ENCODE data around the gene PLOD1.
"Not testable (repeated sequence)": the region's sequence is repeated elsewhere in the genome, so short reads cannot be mapped to it uniquely, and the experiment has no call there.

Gene PLOD1

DNA sequence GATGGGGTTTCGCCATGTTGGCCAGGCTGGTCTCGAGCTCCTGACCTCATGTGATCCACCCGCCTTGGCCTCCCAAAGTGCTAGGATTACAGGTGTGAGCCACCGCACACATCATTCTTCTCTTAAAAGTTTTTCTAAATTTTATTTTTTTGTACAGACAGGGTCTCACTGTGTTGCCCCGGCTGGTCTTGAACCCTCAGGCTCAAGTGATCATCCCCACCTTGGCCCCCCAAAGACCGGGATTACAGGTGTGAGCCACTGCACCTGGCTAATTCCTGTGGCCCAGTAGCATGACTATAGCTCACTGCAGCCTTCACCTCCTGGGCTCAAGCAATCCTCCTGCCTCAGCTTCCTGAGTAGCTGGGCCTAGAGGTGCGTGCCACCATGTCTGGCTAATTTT lies 5.3 kb downstream of the PLOD1 start:
- DNase-seq, result not testable (repeated sequence)

DNA sequence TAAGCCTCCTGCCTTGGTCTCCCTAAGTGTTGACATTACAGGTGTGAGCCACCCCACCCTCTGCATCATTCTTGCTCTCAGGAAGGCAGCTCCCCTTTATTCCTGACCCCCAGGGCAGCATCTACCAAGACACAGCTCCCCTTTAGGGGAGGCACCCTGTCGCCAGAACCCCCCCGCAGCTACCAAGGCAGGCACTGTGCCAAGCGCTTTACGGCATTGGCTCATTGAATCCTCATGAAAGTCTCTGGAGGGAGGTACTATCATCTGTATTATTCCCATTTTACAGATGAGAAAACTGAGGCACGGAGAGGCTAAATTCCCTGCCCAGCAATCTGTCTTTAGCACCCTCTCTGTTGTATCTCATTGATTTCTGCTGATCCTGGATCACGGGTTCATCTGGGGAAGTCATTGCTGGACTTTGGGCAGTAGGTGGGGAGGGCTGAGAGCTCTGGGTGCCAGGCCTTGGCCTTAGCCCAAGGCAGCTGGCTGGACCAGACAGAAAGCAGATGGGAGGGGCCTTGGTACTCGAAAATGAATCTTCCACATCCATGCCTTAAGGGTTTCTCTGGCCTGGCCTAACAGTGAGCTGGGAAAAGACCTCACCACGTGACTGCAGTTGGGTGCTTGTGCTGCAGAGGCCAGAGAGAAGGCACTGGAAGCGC lies 5.9 kb downstream of the PLOD1 start:
- peak; percentile 33 to 85 for DNase-seq

DNA sequence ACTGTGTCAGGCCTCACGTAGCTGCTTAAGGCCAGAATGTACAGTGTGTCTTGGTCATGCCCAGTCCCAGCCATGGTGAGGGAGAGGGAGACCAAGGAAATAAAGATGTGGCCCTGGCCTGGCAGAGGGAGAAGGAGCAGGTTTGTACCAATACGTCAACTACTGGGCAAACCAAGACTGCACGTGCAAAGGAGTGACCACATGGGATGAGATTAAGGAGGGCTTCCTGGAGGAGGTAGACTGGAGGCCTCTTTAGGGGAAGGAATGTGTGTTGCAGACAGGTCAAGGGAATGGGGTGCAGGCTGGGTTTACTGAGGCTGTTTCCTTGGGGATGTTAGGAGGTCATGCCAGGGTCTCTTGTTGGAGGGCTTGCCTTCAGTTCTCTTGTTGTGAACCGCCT lies 7.8 kb downstream of the PLOD1 start:
- DNase-seq, result no peak

DNA sequence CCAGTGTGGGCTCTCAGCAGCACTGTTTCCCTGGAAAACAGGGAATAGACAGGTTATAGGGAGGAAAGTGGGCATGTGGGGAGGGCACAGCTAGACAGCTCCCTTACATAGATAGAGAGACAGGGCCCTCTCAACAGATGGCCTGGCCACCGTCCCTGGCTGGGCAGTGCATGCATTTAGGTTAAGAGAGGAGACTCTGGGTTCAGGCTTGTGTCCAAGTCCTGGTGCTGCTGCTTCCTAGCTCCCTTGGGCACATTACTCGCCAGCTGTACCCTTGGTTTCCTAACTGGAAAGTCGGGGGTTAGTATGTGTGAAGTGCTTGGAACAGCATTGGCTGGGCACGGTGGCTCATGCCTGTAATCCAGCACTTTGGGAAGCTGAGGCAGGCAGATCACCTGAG lies 9.1 kb downstream of the PLOD1 start:
- DNase-seq, result peak in 1 of 2 experiments; percentile 87

DNA sequence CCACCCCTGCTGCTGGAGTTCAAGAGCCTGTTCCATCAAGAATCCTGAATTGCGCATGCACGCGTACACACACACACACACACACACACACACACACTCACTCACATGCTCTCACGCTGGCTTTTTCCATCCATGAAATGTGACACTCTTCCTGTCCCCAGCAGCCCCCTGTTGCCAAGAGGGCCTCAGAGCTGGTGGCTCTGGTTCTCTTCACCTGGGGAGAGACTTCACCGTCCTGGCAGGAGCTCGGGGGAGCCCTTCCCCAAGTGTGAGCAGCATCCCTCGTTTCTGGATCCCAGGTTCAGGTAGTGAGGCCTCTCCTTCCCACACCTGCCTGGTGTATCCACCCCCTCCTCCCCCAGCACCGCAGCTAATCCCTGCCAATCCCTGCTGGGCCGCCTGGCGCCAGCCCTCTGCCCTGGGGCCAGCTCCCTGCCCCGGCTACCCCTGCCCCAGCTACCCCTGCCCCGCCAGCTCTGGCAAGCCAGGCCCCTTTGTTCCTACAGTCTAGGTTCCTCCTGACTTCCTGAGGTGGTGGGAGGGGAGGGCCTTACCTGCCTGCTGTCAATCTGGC lies 9.9 kb downstream of the PLOD1 start:
- DNase-seq, result peak in 1 of 2 experiments; percentile 25

DNA sequence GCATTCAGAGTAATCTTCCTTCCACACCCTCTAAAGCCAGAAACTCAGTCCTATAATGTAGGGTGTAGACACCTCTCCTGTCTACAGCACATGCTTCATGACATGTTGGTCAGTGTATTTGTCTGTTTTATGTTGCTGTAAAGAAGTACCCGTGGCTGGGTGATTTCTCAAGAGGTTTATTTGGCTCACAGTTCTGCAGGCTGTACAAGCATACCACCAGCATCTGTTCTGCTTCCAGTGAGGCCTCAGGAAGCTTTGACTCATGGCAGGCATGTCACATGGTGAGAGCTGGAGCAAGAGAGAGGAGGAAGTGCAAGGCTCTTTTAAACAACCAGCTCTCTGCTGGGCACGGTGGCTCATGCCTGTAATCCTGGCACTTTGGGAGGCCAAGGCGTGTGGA lies 12.1 kb downstream of the PLOD1 start:
- DNase-seq, result no peak

DNA sequence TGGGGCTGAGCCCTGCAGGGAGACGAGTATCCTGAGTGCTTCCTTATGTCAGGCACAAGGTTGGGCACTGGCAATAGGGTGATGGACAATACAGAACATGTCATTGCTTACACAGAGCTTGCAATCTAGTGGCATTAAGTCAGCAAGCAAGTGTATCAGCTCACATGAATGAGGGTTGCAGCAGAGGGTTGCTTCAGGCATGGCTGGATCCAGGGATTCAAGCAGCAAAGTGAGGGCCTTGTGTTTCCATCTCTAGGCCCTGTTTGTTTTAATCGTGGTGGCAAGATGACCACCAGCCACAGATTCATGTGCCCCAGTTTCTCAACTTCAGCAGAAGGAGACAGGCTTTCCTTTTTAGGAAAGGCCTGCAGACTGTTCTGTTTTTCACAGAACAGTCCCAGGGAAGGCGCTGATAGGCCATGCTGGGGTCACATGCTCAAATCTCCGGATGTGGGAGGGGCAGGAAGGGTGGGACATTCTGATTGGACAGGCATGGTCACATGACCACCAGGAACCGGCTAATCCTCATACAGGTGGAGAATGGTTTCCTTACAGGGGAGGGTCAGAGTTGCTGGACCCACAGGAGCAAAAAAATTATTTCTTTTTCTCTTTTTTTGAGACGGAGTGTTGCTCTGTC lies 14.4 kb downstream of the PLOD1 start:
- no peak for DNase-seq

DNA sequence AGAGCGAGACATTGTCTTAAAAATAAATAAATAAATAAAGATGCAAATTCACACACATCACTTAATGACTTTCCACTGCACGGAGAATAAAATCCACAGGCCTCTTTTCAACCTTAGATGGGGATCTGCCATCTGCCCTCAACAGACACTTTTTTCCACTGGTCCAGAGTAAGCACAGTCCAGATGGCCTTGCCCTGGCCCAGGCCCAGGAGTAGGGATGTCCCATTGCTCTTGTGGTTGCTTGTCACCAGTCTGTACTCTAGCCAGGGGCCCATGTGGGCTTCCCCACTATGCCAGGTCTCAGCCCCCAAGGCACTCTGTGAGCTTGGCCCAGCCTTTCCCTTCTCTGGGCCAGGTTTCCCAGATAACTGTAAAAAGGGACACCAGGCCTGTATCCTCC lies 17.4 kb downstream of the PLOD1 start:
- peak; percentile 17 to 84 for DNase-seq

DNA sequence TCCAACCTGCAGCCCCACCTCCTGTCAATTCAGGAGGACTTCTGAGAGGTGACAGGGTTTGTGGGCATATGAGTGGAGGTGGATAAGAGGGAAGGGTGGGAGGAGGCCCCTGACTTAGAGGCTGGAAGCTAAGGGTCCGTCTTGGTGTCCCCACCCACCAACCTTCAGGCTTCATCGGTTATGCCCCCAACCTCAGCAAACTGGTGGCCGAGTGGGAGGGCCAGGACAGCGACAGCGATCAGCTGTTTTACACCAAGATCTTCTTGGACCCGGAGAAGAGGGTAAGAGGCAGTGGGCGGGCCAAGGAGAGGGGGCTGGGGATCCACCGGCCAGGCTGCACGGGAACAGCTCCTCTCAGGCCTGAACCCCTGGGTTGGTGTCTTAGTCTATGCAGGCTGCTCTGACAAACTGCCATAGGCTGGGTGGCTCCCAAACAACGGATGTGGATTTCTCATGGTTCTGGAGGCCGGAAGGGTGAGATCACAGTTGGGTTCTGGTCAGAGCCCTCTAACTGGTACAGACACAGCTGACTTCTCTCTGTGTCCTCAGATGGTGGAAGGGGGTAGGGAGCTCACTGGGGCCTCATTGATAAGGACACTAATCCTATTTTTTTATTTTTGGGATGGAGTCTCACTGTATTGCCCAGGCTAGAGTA lies 18.1 kb downstream of the PLOD1 start:
- DNase-seq, result no peak

DNA sequence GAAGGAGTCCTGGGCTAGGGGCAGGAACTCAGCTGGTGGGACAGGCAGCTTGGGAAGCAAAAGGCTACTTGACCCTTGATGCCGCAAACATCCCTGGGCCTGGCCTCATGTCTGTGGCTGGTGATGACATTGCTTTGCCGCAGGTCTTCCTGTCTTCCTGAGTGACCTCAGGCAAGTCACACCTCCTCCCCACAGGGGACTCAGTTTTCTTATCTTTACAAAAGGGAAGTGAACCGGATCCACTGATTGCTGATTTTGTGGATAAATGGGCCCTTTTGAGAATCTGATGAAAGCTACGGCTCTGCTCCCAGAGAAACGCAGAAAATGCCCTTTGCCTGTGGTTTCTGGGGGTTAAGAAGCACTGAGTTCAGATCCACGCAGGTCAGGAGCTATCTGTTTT lies 20.7 kb downstream of the PLOD1 start:
- no peak for DNase-seq

DNA sequence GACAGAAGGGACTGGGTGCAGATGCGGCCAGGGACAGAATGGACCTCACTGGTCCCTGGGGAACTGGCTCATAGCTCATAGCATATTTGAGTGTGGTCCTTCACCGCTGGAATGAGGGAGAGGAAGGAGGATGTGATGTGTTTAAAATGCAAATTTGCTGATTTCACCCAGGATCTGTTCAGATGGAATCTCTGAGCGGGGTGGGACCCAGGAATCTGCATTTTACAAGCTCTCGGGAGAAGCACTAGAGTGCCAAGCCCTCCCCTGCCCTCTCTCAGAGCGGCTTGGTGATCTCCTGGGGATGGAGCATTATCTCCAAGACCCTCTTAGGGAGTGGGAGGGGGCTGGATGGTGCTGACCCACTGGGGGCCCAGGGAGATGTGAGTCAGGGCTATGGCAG lies 22.9 kb downstream of the PLOD1 start:
- no peak for DNase-seq

DNA sequence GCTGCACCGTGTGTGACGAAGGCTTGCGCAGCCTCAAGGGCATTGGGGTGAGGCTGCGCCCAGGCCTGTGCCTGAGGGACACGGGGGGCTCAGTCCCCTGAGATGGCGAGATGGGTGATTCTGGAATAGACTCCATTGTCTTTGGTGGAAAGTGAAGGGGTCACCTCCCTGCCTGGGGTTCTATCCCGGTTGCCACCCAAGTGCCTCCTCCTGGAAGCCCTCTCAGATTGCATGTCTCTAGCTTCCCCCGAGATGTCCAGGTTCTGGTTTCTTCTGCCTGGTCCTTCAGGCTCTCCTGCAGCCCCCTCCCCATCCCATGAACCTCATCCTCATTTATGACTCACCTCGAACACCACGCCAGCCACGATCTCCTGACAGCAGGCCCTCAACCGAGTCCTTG lies 23.4 kb downstream of the PLOD1 start:
- no peak for DNase-seq

DNA sequence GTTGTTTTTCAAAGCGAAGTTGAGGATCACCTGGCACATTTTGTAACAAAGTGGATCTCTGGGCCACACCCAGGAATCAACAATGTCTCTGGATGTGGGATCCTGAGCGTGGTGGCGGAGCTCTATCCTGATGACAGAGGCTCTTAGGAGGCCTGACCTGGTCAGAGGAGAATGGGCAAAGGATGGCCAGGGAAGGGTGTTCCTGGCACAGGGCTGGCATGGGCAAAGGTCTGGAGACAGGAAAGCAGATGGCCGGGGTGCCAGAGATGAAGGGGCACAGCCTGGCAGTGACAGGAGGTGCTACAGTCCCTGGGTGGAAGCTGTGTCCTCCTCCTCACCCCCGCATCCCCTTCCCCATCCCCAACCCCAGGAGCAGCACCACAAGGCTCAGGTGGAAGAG lies 25.8 kb downstream of the PLOD1 start:
- no peak for DNase-seq

DNA sequence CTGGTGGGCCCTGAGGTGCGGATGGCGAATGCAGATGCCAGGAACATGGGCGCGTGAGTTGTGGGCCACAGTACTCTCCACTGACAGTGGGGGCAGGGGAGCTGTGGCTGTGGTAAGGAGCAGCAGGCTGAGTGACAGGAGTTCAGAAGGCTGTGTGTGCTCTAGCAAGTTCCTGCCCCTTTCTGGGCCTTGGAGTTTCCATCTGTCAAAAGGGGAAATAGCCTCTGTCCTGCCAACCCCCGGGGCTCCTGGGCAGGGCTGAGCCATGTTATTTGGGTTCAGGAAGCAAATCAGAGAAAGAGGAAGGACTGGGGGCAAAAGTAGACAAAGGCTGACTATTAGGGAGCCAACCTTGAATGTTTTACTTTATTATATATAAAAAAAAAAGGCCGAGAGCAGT lies 26.2 kb downstream of the PLOD1 start:
- DNase-seq, result no peak

DNA sequence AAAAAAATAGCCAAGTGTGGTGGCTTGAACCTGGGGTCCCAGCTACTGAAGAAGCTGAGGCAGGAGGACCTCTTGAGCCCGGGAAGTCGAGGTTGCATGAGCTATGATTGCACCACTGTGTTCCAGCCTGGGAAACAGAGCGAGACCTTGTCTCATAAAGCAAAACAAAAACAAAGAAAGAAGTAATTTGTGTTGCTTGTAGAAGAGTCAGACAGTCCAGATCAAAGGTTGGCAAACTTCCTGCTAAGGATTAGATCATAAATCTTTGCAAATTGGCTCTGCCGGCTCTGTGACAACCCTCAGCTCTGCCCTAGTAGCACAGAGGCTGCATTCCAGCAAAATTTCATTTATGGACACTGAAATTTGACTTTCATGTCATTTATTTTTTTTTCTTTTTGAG lies 26.7 kb downstream of the PLOD1 start:
- DNase-seq, result no peak

DNA sequence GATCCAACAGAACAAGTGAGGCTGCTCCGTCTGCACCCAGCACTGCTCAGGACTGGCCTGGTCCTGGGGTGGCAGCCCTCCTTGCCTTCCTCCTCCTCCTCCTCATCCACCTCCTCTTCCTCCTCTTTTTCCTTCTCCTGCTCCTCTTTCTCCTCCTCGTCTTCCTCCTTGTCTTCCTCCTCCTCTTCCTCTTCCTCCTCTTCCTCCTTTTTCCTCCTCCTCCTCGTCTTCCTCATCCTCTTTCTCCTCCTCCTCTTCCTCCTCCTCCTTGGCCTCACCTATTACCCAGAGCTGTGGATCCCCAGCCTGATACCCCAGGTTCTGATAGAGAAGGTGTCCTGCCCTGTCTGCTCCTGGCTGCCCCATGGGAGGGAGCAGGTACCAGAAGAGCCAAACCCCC lies 29.1 kb downstream of the PLOD1 start:
- no peak for DNase-seq

DNA sequence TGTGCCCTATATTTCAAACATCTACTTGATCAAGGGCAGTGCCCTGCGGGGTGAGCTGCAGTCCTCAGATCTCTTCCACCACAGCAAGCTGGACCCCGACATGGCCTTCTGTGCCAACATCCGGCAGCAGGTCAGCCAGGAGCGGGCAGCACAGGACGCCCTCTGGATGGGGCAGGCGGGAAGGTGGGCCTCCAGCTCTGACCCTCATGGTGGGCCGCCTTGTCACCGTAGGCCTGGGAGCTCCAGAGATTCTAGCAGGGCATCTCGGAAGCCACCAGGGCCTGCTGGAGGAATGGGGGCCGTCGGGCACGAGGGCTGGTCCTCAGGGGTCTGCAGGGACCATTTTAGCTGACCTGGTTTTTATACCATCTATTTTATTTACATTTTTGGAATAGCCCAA lies 30.1 kb downstream of the PLOD1 start:
- DNase-seq, result no peak

DNA sequence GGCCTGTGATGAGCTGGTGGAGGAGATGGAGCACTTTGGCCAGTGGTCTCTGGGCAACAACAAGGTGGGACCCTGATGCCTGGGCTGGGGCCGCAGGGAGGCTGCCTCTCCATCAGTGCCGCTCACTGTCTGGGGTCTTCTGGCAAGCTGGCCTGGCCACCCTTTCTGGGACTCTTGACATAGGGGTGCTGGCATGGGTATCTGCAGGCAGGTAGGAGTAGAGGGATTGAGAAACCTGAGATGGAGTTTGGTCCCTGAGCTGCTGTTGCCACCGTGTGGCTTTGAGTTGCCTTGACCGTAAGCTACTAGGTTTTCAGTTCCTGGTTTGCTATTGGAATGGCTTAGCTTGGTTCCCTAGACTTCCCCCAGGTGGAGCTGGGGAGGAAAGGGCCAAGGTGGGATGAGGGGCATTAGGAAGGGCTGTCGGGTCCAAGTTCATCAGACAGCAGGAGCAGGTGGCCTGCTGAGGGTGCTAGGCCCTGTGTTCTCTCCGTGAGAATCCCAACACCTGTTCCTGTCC lies 32.6 kb downstream of the PLOD1 start:
- DNase-seq, result peak in 1 of 2 experiments; percentile 16

DNA sequence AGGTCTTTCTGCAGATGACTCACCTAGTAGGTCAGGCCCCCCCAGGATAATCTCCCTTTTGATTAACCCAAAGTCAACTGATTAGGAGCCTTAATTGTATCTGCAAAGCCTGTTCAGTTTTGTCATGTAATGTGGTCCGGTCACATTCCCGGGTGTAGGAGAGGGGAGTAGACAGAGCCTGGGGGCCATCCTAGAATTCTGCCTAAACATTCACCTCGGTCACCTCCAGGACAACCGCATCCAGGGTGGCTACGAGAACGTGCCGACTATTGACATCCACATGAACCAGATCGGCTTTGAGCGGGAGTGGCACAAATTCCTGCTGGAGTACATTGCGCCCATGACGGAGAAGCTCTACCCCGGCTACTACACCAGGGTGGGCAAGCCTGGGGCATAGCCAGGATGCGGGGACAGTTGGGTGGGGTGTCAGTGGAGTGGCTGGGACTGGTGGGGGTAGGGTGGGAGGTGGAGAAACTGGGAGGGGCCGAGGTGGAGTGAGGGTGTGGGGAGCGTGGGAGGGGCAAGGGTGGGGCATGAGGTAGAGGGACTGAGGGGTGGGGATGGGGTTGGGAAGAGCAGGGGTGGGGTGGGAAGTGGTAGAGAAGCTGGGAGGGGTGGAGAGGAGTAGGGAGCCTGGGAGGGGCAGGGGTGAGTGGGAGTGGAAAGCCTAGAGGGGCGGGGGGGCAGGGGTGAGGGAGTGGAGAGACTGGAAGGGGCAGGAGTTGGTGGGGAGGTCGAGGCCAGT lies 36.1 kb downstream of the PLOD1 start:
- no peak for DNase-seq

DNA sequence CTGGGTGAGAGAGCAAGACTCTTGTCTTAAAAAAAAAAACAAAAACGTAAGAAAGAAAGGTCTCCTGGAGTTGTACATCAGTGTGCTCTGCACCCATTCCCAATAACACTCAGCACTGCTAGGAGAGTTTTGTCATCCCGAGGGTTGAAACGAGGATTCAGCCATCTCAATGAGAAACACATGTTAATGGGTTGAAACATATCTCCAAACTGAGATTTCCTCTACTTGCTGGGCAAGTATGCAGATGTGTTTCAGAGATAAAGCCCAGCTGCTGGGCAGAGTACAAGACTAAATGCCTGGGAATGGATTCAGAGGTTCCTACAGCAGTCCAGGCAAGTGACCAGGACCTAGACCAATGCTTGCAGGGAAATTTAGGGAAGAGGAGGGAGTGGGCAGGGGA lies 43.1 kb downstream of the PLOD1 start:
- DNase-seq, result no peak

DNA sequence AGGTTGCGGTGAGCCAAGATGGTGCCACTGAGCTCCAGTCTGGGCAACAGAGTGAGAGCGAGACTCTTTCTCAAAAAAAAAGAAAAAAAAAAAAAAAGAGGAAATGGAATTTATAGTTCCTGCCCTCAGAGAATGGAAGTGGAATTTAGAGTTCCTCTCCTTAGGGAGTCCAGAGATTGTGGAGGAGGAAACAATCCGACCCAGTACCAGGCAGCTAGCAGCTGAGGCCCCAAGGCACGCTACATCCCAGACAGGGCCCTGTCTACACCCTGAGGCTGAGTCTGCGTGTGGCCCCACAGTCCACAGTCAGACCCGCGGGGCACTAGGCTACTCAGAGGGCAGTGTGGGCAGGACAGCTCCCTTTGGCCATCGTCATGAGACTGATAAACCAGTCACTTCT lies 43.8 kb downstream of the PLOD1 start:
- no peak for DNase-seq

DNA sequence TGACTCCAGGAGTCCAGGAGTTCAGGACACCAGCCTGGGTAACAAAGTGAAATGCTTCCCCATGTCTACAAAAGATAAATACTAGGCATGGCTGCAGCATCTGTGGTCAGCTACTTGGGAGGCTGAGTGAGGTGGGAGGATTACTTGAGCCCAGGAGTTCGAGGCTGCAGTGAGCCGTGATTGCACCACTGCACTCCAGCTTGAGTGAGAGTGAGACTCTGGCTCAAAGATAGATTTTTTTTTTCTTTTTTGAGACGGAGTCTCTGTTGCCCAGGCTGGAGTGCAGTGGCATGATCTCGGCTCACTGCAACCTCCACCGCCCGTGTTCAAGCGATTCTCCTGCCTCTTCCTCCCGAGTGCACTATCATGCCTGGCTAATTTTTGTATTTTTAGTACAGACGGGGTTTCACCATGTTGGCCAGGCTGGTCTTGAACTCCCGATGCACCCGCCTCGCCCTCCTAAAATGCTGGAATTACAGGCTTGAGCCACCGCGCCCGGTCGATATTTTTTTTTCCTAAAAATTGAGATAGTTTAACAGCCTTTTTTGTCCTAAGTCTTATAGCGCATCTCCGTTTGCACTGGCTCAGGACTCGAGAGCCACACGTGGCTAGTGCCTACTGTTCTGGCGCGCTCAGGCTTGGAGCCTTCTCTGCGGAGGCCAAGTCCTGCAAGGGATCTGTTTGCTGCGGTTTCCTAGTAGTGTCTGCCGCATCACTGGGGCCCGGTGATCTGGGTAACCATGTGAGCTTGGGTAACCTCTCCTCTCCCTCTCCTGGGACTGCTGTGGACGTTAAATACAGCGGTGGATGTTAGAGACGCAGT lies 44.7 kb downstream of the PLOD1 start:
- DNase-seq, result peak in 1 of 2 experiments; percentile 88

Data from NCI-H446 (cell line).